ENCODE results near the gene MYBPHL. TPM values are rescaled to one million over a fixed set of nuclear protein-coding genes. Genes with fewer than 3 reads are reported as not detected.

MYBPHL gene
- total RNA-seq, 4 donors from 2014 or later: 0.76 TPM; not detected in 3

- Histone ChIP-seq H3K27me3 (no peaks in the 10 kb centered on the region), H3K4me1 (peaks cover 0 to 17% of the 10 kb centered on the region in 2 donors), H3K27ac (peak overlapping the region in 1 of 2 donors; percentile 13), H3K36me3 (no peaks in the 10 kb centered on the region), H3K9me3 (no peaks in the 10 kb centered on the region), H3K4me3 (peak overlapping the region; percentile 8 to 57)
- DNase-seq: peak in 1 of 2 donors; percentile 12
- no peak for TF ChIP-seq POLR2A (IDR thresholded peaks at IDR 0.05)
- TF ChIP-seq, protein P1, sequence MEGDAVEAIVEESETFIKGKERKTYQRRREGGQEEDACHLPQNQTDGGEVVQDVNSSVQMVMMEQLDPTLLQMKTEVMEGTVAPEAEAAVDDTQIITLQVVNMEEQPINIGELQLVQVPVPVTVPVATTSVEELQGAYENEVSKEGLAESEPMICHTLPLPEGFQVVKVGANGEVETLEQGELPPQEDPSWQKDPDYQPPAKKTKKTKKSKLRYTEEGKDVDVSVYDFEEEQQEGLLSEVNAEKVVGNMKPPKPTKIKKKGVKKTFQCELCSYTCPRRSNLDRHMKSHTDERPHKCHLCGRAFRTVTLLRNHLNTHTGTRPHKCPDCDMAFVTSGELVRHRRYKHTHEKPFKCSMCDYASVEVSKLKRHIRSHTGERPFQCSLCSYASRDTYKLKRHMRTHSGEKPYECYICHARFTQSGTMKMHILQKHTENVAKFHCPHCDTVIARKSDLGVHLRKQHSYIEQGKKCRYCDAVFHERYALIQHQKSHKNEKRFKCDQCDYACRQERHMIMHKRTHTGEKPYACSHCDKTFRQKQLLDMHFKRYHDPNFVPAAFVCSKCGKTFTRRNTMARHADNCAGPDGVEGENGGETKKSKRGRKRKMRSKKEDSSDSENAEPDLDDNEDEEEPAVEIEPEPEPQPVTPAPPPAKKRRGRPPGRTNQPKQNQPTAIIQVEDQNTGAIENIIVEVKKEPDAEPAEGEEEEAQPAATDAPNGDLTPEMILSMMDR (IDR thresholded peaks at IDR 0.05): no peak
- intact Hi-C loops (cut with DNase I; ENCODE audit: low total_unique reads): no loop called here
Measured at GRCh38 chr1:109249654-109250401, 57.0 kb downstream of the MYBPHL start.

- peak in 1 of 2 donors; percentile 41 for DNase-seq
- Histone ChIP-seq H3K36me3 (no peaks in the 10 kb centered on the region), H3K4me3 (peak within 1 kb of the TSS; percentile 8 to 57), H3K27me3 (no peaks in the 10 kb centered on the region), H3K9me3 (no peaks in the 10 kb centered on the region), H3K27ac (peak within 1 kb of the TSS in 1 of 2 donors; percentile 13), H3K4me1 (peaks cover 0 to 9% of the 10 kb centered on the region in 2 donors)
- intact Hi-C loops (cut with DNase I; ENCODE audit: low total_unique reads): no loop called here
- peak in 1 of 2 donors; percentile 43 for TF ChIP-seq POLR2A (IDR thresholded peaks at IDR 0.05)
- TF ChIP-seq, protein P1 (IDR thresholded peaks at IDR 0.05): no peak
Measured at GRCh38 chr1:109248797-109249629, 57.8 kb downstream of the MYBPHL start, which contains the start of gene CELSR2. Gene CELSR2, plus strand, starts transcription at chr1:109249539. Its CDS starts 541 bp downstream, at chr1:109250080.

- no peaks in the 10 kb centered on the region for H3K27me3 ChIP-seq
- no peaks in the 10 kb centered on the region for H3K36me3 ChIP-seq
- H3K4me1 ChIP-seq: peaks cover 0 to 5% of the 10 kb centered on the region in 2 donors
- intact Hi-C loops (cut with DNase I; ENCODE audit: low total_unique reads): no loop called here
- DNase-seq: peak in 1 of 2 donors; percentile 11
- no peaks in the 10 kb centered on the region for H3K9me3 ChIP-seq
- no peak overlapping the region for H3K27ac ChIP-seq
- TF ChIP-seq POLR2A (IDR thresholded peaks at IDR 0.05): no peak
- TF ChIP-seq, protein P1 (IDR thresholded peaks at IDR 0.05): no peak
- no peak overlapping the region for H3K4me3 ChIP-seq
Measured at GRCh38 chr1:109248444-109248796, 58.4 kb downstream of the MYBPHL start.

DNA sequence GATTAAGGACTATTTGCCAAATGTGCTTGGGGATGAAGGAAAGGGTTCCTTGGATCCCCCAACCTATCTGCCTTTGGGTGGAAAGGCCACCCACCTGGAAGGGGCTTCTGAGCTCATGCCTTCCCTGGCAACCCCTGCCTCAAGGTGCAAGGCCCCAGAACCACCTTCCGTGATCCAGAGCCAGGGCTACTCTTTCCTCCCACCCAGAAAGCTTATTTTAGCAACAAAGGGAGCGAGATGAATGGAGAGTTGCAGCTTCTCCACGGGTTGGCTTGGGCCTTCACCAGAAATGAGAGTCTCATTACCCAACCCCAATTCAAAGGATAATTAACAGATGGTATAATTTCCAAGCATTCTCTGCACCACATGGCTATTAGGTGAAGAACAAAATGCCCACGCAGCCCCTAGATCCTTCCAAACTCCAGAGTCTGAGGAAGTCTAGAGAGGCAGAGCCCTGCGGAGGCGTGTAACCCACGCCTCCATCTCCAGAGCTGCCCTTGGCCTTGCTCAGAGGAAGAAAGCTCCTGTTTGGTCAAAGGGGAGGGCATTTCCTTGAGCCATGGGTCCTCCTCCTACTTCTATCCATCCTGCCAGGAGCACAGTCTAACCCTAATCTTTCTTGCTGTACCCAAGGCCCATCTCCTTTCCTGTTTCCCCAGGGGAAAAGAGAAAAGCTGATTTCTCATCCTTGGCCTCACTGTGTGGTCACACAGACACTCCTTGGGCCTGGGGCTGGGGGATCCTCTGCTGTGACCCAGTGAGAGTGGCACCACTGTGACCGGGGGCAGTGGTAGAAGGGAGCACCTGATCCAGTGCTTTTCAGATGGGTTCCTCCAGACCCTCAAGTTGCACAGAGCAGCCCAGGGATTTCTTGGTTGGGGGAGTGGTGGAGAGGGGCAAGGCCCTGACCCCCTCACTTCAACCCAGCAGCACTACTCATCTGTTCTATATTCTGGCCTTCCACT is 59.1 kb downstream of the MYBPHL start:
- Histone ChIP-seq H3K36me3 (no peaks in the 10 kb centered on the region), H3K27ac (no peak overlapping the region), H3K27me3 (no peaks in the 10 kb centered on the region), H3K4me3 (no peak overlapping the region), H3K9me3 (no peaks in the 10 kb centered on the region), H3K4me1 (peaks cover 0 to 5% of the 10 kb centered on the region in 2 donors)
- no peak for TF ChIP-seq POLR2A (IDR thresholded peaks at IDR 0.05)
- TF ChIP-seq, protein P1 (IDR thresholded peaks at IDR 0.05): no peak
- intact Hi-C loops (cut with DNase I; ENCODE audit: low total_unique reads): no loop called here
- DNase-seq: no peak

Measured in uterus (tissue), 4 donors.